GM19452 (cell line): ENCODE results near the gene FBLN1.
"Not testable (repeated sequence)": the region's sequence is repeated elsewhere in the genome, so short reads cannot be mapped to it uniquely, and the experiment has no call there.

Experiments used
- ATAC-seq: cut with Tn5 transposase; IDR thresholded peaks from one replicate; pipeline ENCODE4 v1.9.1; 2021; ENCODE audit not compliant: unreplicated experiment

Gene FBLN1

GRCh38 chr22:45544588-45545170, 42.0 kb downstream of the FBLN1 start:
- ATAC-seq = no peak

- ATAC-seq = no peak
These were observed 43.8 kb downstream of the FBLN1 start for GRCh38 chr22:45546333-45547015.

- ATAC-seq = no peak
These were observed 44.3 kb downstream of the FBLN1 start for GRCh38 chr22:45547016-45547345.

- ATAC-seq = no peak
These were observed 45.0 kb downstream of the FBLN1 start for GRCh38 chr22:45547731-45548130.

- ATAC-seq = no peak
These were observed 45.7 kb downstream of the FBLN1 start for GRCh38 chr22:45548247-45548840.

- no peak for ATAC-seq
These were observed 46.5 kb downstream of the FBLN1 start for GRCh38 chr22:45548991-45549761.

- ATAC-seq = no peak
These were observed 47.2 kb downstream of the FBLN1 start for GRCh38 chr22:45549762-45550378.

GRCh38 chr22:45550416-45550815, 47.7 kb downstream of the FBLN1 start:
- ATAC-seq = no peak

- no peak for ATAC-seq
These were observed 48.2 kb downstream of the FBLN1 start for GRCh38 chr22:45550891-45551290.

- ATAC-seq = no peak
These were observed 48.8 kb downstream of the FBLN1 start for GRCh38 chr22:45551310-45552016.

- ATAC-seq = no peak
These were observed 49.3 kb downstream of the FBLN1 start for GRCh38 chr22:45552017-45552411.

- ATAC-seq = no peak
These were observed 50.1 kb downstream of the FBLN1 start for GRCh38 chr22:45552580-45553350.

GRCh38 chr22:45553351-45554039, 50.8 kb downstream of the FBLN1 start:
- no peak for ATAC-seq

- ATAC-seq = no peak
These were observed 51.3 kb downstream of the FBLN1 start for GRCh38 chr22:45554040-45554406.

- no peak for ATAC-seq
These were observed 52.2 kb downstream of the FBLN1 start for GRCh38 chr22:45554861-45555260.

GRCh38 chr22:45557926-45558325, 55.2 kb downstream of the FBLN1 start:
- ATAC-seq = not testable (repeated sequence)

GRCh38 chr22:45560092-45560491, 57.4 kb downstream of the FBLN1 start:
- not testable (repeated sequence) for ATAC-seq

- not testable (repeated sequence) for ATAC-seq
These were observed 58.1 kb downstream of the FBLN1 start for GRCh38 chr22:45560761-45561160.

GRCh38 chr22:45562102-45562501, 59.4 kb downstream of the FBLN1 start:
- ATAC-seq = no peak
